K562 (cell line): Measurements from ENCODE around the gene ZKSCAN3. TPM values are rescaled to one million over a fixed set of nuclear protein-coding genes. Genes with fewer than 3 reads are reported as not detected.
A peak's percentile ranks its signal among the peaks of the same experiment; 100 is the strongest.

Experiments used
- AFF4 ChIP-seq: sonication (generic); formaldehyde crosslinking; IDR thresholded peaks from 2 replicates; pipeline ENCODE4 v1.8.0; 2023; ENCODE audit warnings: mild to moderate bottlenecking, missing genetic modification reagents
- CREB5 ChIP-seq: fragments of 250-450 bp; sonication (Bioruptor Pico); IDR thresholded peaks from 2 replicates; pipeline ENCODE4 v1.5.0; 2020; ENCODE audit warnings: mild to moderate bottlenecking
- ERF ChIP-seq: fragments of 450-650 bp; formaldehyde crosslinking; IDR thresholded peaks from 2 replicates; pipeline ENCODE4 v1.4.0; 2020; ENCODE audit warnings: mild to moderate bottlenecking, mixed read lengths
- GABPB2 ChIP-seq: fragments of 250-450 bp; sonication (Bioruptor Pico); conservative IDR thresholded peaks from 2 replicates; pipeline ENCODE4 v1.5.1; 2021; ENCODE audit warnings: mild to moderate bottlenecking
- HNRNPL ChIP-seq: fragments of 200-400 bp; formaldehyde crosslinking; IDR thresholded peaks from 2 replicates; pipeline ENCODE4 v1.6.1; 2017; ENCODE audit warnings: low read depth, mild to moderate bottlenecking, low read length
- ID3 ChIP-seq, 2 experiments: fragments of 250-450 bp in 1 of 2; fragments of 450-650 bp in 1 of 2; sonication (Bioruptor Pico) in 1 of 2; IDR thresholded peaks; 2 replicates each; pipeline versions ENCODE4 v1.6.1 to v1.8.0; 2016 to 2021; ENCODE audit warnings: mild to moderate bottlenecking in 2 of 2, moderate library complexity in 2 of 2, missing compliant biosample characterization in 1 of 2, missing genetic modification characterization in 1 of 2
- SAFB2 ChIP-seq: fragments of 200-400 bp; formaldehyde crosslinking; IDR thresholded peaks from 2 replicates; pipeline ENCODE4 v1.6.1; 2018; ENCODE audit warnings: borderline replicate concordance, low read length, low read depth, moderate library complexity; ENCODE audit not compliant: severe bottlenecking
- SETDB1 ChIP-seq: IDR thresholded peaks from one replicate; pipeline ENCODE4 v1.6.1; 2012; ENCODE audit warnings: low read length, control low read depth, inconsistent platforms
- SMAD3 ChIP-seq: fragments of 450-650 bp; formaldehyde crosslinking; conservative IDR thresholded peaks from 2 replicates; pipeline ENCODE4 v1.4.0; 2020; ENCODE audit warnings: mild to moderate bottlenecking
- SNAPC5 ChIP-seq: fragments of 250-450 bp; sonication (Bioruptor Pico); IDR thresholded peaks from 2 replicates; pipeline ENCODE4 v1.8.0; 2021; ENCODE audit warnings: moderate library complexity, mild to moderate bottlenecking, inconsistent platforms
- TFE3 ChIP-seq: fragments of 450-650 bp; formaldehyde crosslinking; IDR thresholded peaks from 2 replicates; pipeline ENCODE4 v1.4.0; 2020; ENCODE audit warnings: mild to moderate bottlenecking, mixed read lengths
- ZBTB49 ChIP-seq: sonication (generic); formaldehyde crosslinking; IDR thresholded peaks from 2 replicates; pipeline ENCODE4 v1.8.0; 2022; ENCODE audit warnings: missing genetic modification reagents, mild to moderate bottlenecking, borderline replicate concordance
- ZC3H4 ChIP-seq: sonication (generic); formaldehyde crosslinking; IDR thresholded peaks from 2 replicates; pipeline ENCODE4 v1.9.0; 2021; ENCODE audit warnings: missing genetic modification reagents, borderline replicate concordance
- ZNF280A ChIP-seq: fragments of 450-650 bp; IDR thresholded peaks from 2 replicates; pipeline ENCODE4 v1.6.1; 2018; ENCODE audit warnings: mild to moderate bottlenecking, low read depth; ENCODE audit not compliant: partially characterized antibody
- polyA plus RNA-seq, 8 experiments: library from polyadenylated mRNA; depleted of rRNA in 4 of 8; stranded (reverse) in 5 of 8; unstranded in 3 of 8; fragments of >200 nt; fragmentation: Nextera tagmentation in 2 of 8; fragmentation: Illumina TruSeq in 1 of 8; extraction: Ambion mirVana in 2 of 8; extraction: Trizol in 1 of 8; gene quantifications; 2 replicates each; pipeline versions ENCODE4 v1.2.1 to v1.2.3, GENCODE V29; 2011 to 2014; ENCODE audit warnings: inconsistent platforms in 1 of 8, missing spikeins in 1 of 8
- total RNA-seq, 7 experiments: library from RNA; depleted of rRNA in 6 of 7; stranded (reverse); fragments of >200 nt in 6 of 7; fragmentation: Illumina TruSeq in 2 of 7; extraction: Trizol in 2 of 7; gene quantifications; 2 replicates each; pipeline versions ENCODE4 v1.2.1 to v1.2.3, GENCODE V29; 2011 to 2021; ENCODE audit warnings: low replicate concordance in 1 of 7

ZKSCAN3 gene
- total and polyA plus RNA-seq, 9 of the 15 experiments (the other 6 are each of a cell fraction or from before 2014, with no cell fraction given) = 3.0 to 12.4 (median 10.2) TPM

GRCh38 chr6:28326371-28326948 lies 23.3 kb upstream of the ZKSCAN3 start (continued):
- TF ChIP-seq CREB5 (CRISPR knock-in tag) (no peak), ZC3H4 (CRISPR knock-in tag) (no peak), TFE3 (no peak), SMAD3 (no peak), ID3 (CRISPR knock-in tag; IDR thresholded peaks at IDR 0.05) (no peak), ID3 (tag; IDR thresholded peaks at IDR 0.05) (0 out of 2 replicates have a peak, but pooled peaks have one; percentile 20), GABPB2 (no peak), SNAPC5 (no peak), ZBTB49 (CRISPR knock-in tag) (no peak), ZNF280A (peak; percentile 98), ERF (no peak), SAFB2 (no peak), AFF4 (CRISPR knock-in tag) (no peak), HNRNPL (no peak), SETDB1 (no peak)
